Neural progenitor cell (in vitro differentiated cells): ENCODE measurements around the gene TDRD9. TPM values are rescaled to one million over a fixed set of nuclear protein-coding genes. Genes with fewer than 3 reads are reported as not detected.

Source experiments
- DNase-seq: peaks from one replicate; pipeline ENCODE4 v3.0.0-alpha.2; 2016; ENCODE audit warnings: low spot score
- H2AFZ ChIP-seq: fragments of 200-600 bp; sonication (generic); replicated peaks from 2 replicates; pipeline ENCODE4 v1.6.1; 2016; ENCODE audit warnings: antibody characterized with exemption
- H3F3A ChIP-seq: fragments of 200-600 bp; sonication (generic); 2 replicates; pipeline ENCODE4 v1.6.1; 2016; ENCODE audit warnings: antibody characterized with exemption, low read depth
- H3K27ac ChIP-seq: fragments of 200-600 bp; sonication (generic); 2 replicates; pipeline ENCODE4 v1.5.1; 2016; ENCODE audit warnings: mild to moderate bottlenecking
- H3K27me3 ChIP-seq: fragments of 200-600 bp; sonication (generic); 2 replicates; pipeline ENCODE4 v1.6.1; 2016; ENCODE audit warnings: mild to moderate bottlenecking, moderate library complexity
- H3K36me3 ChIP-seq: fragments of 200-600 bp; sonication (generic); 2 replicates; pipeline ENCODE4 v1.5.1; 2016
- H3K4me1 ChIP-seq: fragments of 200-600 bp; sonication (generic); 2 replicates; pipeline ENCODE4 v1.6.1; 2016; ENCODE audit warnings: mixed run types
- H3K4me2 ChIP-seq: fragments of 200-600 bp; sonication (generic); 2 replicates; pipeline ENCODE4 v1.6.1; 2016
- H3K4me3 ChIP-seq: fragments of 200-600 bp; sonication (generic); 2 replicates; pipeline ENCODE4 v1.5.1; 2016
- H3K79me2 ChIP-seq: fragments of 200-600 bp; sonication (generic); 2 replicates; pipeline ENCODE4 v1.6.1; 2016; ENCODE audit warnings: low read depth
- H3K9ac ChIP-seq: fragments of 200-600 bp; sonication (generic); 2 replicates; pipeline ENCODE4 v1.6.1; 2016
- H3K9me3 ChIP-seq: fragments of 200-600 bp; sonication (generic); 2 replicates; pipeline ENCODE4 v1.5.1; 2016; ENCODE audit warnings: low read depth
- H4K20me1 ChIP-seq: fragments of 200-600 bp; sonication (generic); 2 replicates; pipeline ENCODE4 v1.6.1; 2016; ENCODE audit warnings: low read depth
- H3K27ac Mint-ChIP-seq: 3 replicates; pipeline ENCODE4 v1.8.0; 2021; ENCODE audit warnings: mixed read lengths
- H3K27me3 Mint-ChIP-seq: 2 replicates; pipeline ENCODE4 v1.8.0; 2022; ENCODE audit warnings: low read depth, mild to moderate bottlenecking, inconsistent platforms, moderate library complexity, mixed read lengths; ENCODE audit not compliant: insufficient read depth
- H3K36me3 Mint-ChIP-seq: 3 replicates; pipeline ENCODE4 v1.8.0; 2021; ENCODE audit warnings: mixed read lengths
- H3K4me1 Mint-ChIP-seq: 3 replicates; pipeline ENCODE4 v1.8.0; 2021; ENCODE audit warnings: mixed read lengths
- H3K4me3 Mint-ChIP-seq: 3 replicates; pipeline ENCODE4 v1.8.0; 2021; ENCODE audit warnings: mild to moderate bottlenecking, moderate library complexity, mixed read lengths
- H3K9me3 Mint-ChIP-seq: 3 replicates; pipeline ENCODE4 v1.8.0; 2020; ENCODE audit warnings: mixed read lengths
- EZH2 ChIP-seq: fragments of 200-600 bp; sonication (generic); IDR thresholded peaks from 2 replicates; pipeline ENCODE4 v1.6.1; 2017; ENCODE audit warnings: antibody characterized with exemption, mild to moderate bottlenecking, moderate library complexity
- EZH2phosphoT487 ChIP-seq: fragments of 200-600 bp; sonication (generic); IDR thresholded peaks from 2 replicates; pipeline ENCODE4 v1.6.1; 2017; ENCODE audit warnings: antibody characterized with exemption
- total RNA-seq: library from RNA; depleted of rRNA; stranded (reverse); fragments of >200 nt; gene quantifications from 2 replicates; pipeline ENCODE4 v1.2.3, GENCODE V29; 2015; ENCODE audit warnings: low replicate concordance
- TF ChIP-seq, protein P1 (sequence below): fragments of 200-600 bp; sonication (generic); IDR thresholded peaks from 2 replicates; pipeline ENCODE4 v1.5.1; 2017; ENCODE audit warnings: antibody characterized with exemption, mild to moderate bottlenecking

The TDRD9 gene
- total RNA-seq, 1 donor from 2014 or later: not detected

DNA sequence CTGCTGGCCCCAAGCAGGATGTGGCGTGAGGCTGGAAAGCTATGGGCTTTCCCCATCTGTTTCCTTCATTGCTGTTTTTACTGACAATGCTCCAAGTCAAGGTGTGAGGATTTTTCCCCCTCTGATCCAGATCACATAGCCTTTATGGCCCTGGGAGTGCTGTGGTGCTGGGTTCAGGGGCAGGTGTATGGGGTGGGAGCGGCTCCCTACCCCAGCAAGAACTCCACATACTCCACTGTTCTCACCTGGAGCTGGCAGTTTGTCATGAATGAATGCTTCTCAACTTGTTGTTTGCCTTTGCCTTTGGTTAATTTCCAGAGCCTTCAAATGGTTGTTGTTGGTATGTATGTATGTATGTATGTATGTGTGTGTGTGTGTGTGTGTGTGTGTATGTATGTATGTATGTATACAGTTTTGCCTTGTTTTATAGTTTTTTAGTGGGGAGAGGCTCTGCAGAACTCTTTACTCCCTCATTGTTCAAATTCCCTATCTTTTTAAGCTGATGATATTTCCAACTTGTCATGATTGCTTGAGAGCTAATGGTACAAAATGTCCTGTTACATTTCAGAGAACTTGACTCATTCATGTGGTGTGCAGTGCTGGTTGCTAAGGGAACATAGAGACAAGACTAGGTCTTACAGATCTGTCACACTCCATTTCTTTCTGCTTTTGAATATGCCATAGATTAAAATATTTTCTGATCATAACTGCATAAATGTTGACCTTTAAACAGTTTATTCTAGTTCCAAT lies 120.7 kb downstream of the TDRD9 start:
- Histone ChIP-seq H3K4me1 (no peaks in the 10 kb centered on the region), H3K79me2 (no peaks in the 10 kb centered on the region), H3K9me3 (no peaks in the 10 kb centered on the region), H3K27me3 (no peaks in the 10 kb centered on the region), H3F3A (no peaks in the 10 kb centered on the region), H3K4me2 (no peak overlapping the region), H3K9ac (no peak overlapping the region), H2AFZ (no peak overlapping the region), H3K4me3 (no peak overlapping the region), H4K20me1 (no peaks in the 10 kb centered on the region), H3K36me3 (no peaks in the 10 kb centered on the region), H3K27ac (no peak overlapping the region)
- H3K27me3 Mint-ChIP-seq: peaks cover 3% of the 10 kb centered on the region
- peaks cover 3% of the 10 kb centered on the region for H3K4me1 Mint-ChIP-seq
- H3K9me3 Mint-ChIP-seq: no peaks in the 10 kb centered on the region
- no peak overlapping the region for H3K4me3 Mint-ChIP-seq
- DNase-seq: no peak
- no peaks in the 10 kb centered on the region for H3K36me3 Mint-ChIP-seq
- TF ChIP-seq, protein P1, sequence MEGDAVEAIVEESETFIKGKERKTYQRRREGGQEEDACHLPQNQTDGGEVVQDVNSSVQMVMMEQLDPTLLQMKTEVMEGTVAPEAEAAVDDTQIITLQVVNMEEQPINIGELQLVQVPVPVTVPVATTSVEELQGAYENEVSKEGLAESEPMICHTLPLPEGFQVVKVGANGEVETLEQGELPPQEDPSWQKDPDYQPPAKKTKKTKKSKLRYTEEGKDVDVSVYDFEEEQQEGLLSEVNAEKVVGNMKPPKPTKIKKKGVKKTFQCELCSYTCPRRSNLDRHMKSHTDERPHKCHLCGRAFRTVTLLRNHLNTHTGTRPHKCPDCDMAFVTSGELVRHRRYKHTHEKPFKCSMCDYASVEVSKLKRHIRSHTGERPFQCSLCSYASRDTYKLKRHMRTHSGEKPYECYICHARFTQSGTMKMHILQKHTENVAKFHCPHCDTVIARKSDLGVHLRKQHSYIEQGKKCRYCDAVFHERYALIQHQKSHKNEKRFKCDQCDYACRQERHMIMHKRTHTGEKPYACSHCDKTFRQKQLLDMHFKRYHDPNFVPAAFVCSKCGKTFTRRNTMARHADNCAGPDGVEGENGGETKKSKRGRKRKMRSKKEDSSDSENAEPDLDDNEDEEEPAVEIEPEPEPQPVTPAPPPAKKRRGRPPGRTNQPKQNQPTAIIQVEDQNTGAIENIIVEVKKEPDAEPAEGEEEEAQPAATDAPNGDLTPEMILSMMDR: no peak
- TF ChIP-seq EZH2 (no peak), EZH2phosphoT487 (no peak)
- H3K27ac Mint-ChIP-seq: no peak overlapping the region

DNA sequence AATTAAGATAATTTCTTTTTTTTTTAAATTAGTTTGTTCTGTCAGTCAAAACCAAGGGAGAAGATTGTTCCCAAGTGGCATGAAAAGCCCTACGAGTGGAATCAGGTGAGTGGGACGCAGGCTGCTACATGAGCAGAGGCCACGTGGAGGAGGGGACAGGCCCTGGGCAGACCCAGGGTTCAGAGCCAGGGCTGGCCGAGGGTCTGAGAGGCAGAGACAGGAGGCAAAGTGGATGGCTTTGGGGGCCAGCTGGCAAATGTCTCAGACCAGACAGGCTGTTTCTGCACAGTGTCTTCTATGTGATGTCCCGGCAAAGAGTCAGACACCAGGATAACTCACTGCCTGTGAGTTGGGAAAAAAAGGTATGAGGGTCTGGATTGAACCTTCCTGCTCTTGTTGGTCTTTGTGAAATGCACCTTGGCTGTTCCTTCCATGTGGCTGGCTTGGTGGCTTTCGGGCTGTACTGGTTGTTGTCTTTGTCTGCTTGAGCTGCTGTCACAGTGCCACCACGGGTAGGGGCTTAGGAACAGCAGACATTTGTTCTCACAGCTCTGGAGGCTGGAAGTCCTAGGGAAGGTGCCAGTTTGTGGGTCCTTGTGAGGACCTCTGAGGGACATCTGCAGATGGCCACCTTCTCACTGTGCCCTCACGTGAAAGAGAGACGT lies 121.5 kb downstream of the TDRD9 start:
- peaks cover 3% of the 10 kb centered on the region for H3K27me3 Mint-ChIP-seq
- no peak for DNase-seq
- Histone ChIP-seq H3K4me2 (no peak overlapping the region), H4K20me1 (no peaks in the 10 kb centered on the region), H3K9me3 (no peaks in the 10 kb centered on the region), H3K27me3 (no peaks in the 10 kb centered on the region), H3K4me3 (no peak overlapping the region), H3K27ac (no peak overlapping the region), H3F3A (no peaks in the 10 kb centered on the region), H3K79me2 (no peaks in the 10 kb centered on the region), H3K9ac (no peak overlapping the region), H3K4me1 (no peaks in the 10 kb centered on the region), H2AFZ (no peak overlapping the region), H3K36me3 (no peaks in the 10 kb centered on the region)
- H3K36me3 Mint-ChIP-seq: no peaks in the 10 kb centered on the region
- H3K27ac Mint-ChIP-seq: no peak overlapping the region
- no peak overlapping the region for H3K4me3 Mint-ChIP-seq
- peaks cover 3% of the 10 kb centered on the region for H3K4me1 Mint-ChIP-seq
- TF ChIP-seq, protein P1: no peak
- TF ChIP-seq EZH2 (no peak), EZH2phosphoT487 (no peak)
- no peaks in the 10 kb centered on the region for H3K9me3 Mint-ChIP-seq

DNA sequence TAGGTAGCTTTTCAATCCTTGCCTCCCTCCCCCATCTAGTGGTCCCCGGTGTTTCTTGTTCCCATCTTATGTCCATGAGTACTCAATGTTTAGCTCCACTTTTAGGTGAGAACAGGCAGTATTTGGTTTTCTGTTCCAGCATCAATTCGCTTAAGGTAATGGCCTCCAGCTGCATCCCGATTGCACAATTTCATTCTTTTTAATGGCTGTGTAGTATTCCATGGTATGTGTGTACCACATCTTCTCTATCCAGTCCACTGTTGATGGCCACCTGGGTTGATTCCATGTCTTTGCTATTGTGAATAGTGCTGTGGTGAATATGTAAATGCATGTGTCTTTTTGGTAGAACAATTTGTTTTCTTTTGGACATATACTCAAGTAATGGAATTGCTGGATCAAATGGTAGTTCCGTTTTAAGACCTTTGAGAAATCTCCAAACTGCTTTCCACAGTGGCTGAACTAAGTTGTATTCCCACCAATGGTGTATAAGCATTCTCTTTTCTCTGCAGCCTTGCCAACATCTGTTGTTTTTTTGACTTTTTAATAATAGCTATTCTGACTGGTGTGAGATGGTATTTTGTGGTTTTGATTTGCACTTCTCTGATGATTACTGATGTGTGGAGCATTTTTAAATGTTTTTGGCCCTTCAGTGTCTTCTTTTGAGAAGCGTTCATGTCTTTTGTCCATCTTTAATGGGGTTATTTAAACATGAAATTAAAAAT lies 123.0 kb downstream of the TDRD9 start:
- no peak for DNase-seq
- Histone ChIP-seq H3K4me3 (no peak overlapping the region), H3K9ac (no peak overlapping the region), H4K20me1 (no peaks in the 10 kb centered on the region), H2AFZ (no peak overlapping the region), H3K27me3 (no peaks in the 10 kb centered on the region), H3K27ac (no peak overlapping the region), H3K9me3 (no peaks in the 10 kb centered on the region), H3F3A (no peaks in the 10 kb centered on the region), H3K4me2 (no peak overlapping the region), H3K4me1 (no peaks in the 10 kb centered on the region), H3K79me2 (no peaks in the 10 kb centered on the region), H3K36me3 (no peaks in the 10 kb centered on the region)
- Mint-ChIP-seq H3K27ac (no peak overlapping the region), H3K4me1 (peaks cover 3% of the 10 kb centered on the region), H3K36me3 (no peaks in the 10 kb centered on the region), H3K9me3 (no peaks in the 10 kb centered on the region), H3K4me3 (no peak overlapping the region), H3K27me3 (peaks cover 3% of the 10 kb centered on the region)
- TF ChIP-seq, protein P1: no peak
